PC-3 (cell line): ENCODE measurements around the gene MORN1.

ENCODE experiments used
- CTCF ChIP-seq: fragments of 300-600 bp; sonication (generic); conservative IDR thresholded peaks from 2 replicates; pipeline ENCODE4 v1.5.1; 2017; ENCODE audit warnings: antibody characterized with exemption, low read depth, mild to moderate bottlenecking, low read length
- EZH2 ChIP-seq: fragments of 300-600 bp; sonication (generic); IDR thresholded peaks from one replicate; pipeline ENCODE4 v1.6.1; 2017; ENCODE audit warnings: antibody characterized with exemption, mild to moderate bottlenecking, low read length; ENCODE audit not compliant: unreplicated experiment

- TF ChIP-seq CTCF: no peak
- no peak for TF ChIP-seq EZH2
Measured at GRCh38 chr1:2331200-2331544, 60.2 kb downstream of the MORN1 start.
